Measurements from ENCODE around the gene SLIT3. TPM values are rescaled to one million over a fixed set of nuclear protein-coding genes. Genes with fewer than 3 reads are reported as not detected.

Gene SLIT3
- total RNA-seq, 1 experiment from 2014 or later = 0.10 TPM

- H2AFZ ChIP-seq (ENCODE audit: low read depth, low read length, poor library complexity, severe bottlenecking) = no peak overlapping the region
- H3K9ac ChIP-seq (ENCODE audit: low read length) = no peak overlapping the region
- ATAC-seq = no peak
- TF ChIP-seq ATF3 (IDR thresholded peaks at IDR 0.05) = no peak
- TF ChIP-seq EGR1 (IDR thresholded peaks at IDR 0.05; ENCODE audit: low read depth) = no peak
- TF ChIP-seq CEBPB (IDR thresholded peaks at IDR 0.05; ENCODE audit: low read depth) = no peak
- POLR2A ChIA-PET = no interaction called here
- peaks cover 59% of the 10 kb centered on the region for H3K27me3 ChIP-seq (ENCODE audit: insufficient read depth, low read length)
- H3K79me2 ChIP-seq (ENCODE audit: insufficient read depth, low read length) = no peaks in the 10 kb centered on the region
- no peaks in the 10 kb centered on the region for H3K9me3 ChIP-seq (ENCODE audit: control insufficient read depth in 1 of 2, insufficient read depth in 1 of 2, low read depth in 1 of 2, low read length in 2 of 2)
- H3K36me3 ChIP-seq (ENCODE audit: control insufficient read depth in 1 of 2, insufficient read depth in 2 of 2, low read length in 2 of 2) = no peaks in the 10 kb centered on the region
- H4K20me1 ChIP-seq (ENCODE audit: insufficient read depth) = no peaks in the 10 kb centered on the region
- BruUV-seq (replicated peaks) = no TSS peak
- CTCF ChIA-PET = no interaction called here
- no peak overlapping the region for H3K4me3 ChIP-seq (replicated peaks in 1 of 2; ENCODE audit: low read depth in 1 of 2, low read length in 2 of 2)
- H3K4me2 ChIP-seq (ENCODE audit: low read length) = no peak overlapping the region
- RAD21 ChIA-PET (ENCODE audit: low non-redundant PET in 1 of 2, low total read pairs in 2 of 2, uncharacterized antibody in 2 of 2, unreplicated experiment in 2 of 2) = no interaction called here
- no peak for DNase-seq (ENCODE audit: low read depth, low spot score)
- H3K9me2 ChIP-seq (ENCODE audit: insufficient read depth) = no peaks in the 10 kb centered on the region
- H3K27ac ChIP-seq (ENCODE audit: low read depth, low read length) = no peak overlapping the region
- intact Hi-C loops (cut with micrococcal nuclease) = no loop called here
- no peaks in the 10 kb centered on the region for H3K4me1 ChIP-seq (ENCODE audit: control insufficient read depth in 1 of 2, insufficient read depth in 2 of 2, low read length in 2 of 2)
Measured at GRCh38 chr5:168908207-168908606, 392.7 kb downstream of the SLIT3 start.

GRCh38 chr5:168903061-168903460 is 397.9 kb downstream of the SLIT3 start:
- no peaks in the 10 kb centered on the region for H3K9me2 ChIP-seq (ENCODE audit: insufficient read depth)
- intact Hi-C loops (cut with micrococcal nuclease) = no loop called here
- no peaks in the 10 kb centered on the region for H3K79me2 ChIP-seq (ENCODE audit: insufficient read depth, low read length)
- no peaks in the 10 kb centered on the region for H4K20me1 ChIP-seq (ENCODE audit: insufficient read depth)
- POLR2A ChIA-PET = no interaction called here
- H3K9ac ChIP-seq (ENCODE audit: low read length) = no peak overlapping the region
- ATAC-seq = no peak
- RAD21 ChIA-PET (ENCODE audit: low non-redundant PET in 1 of 2, low total read pairs in 2 of 2, uncharacterized antibody in 2 of 2, unreplicated experiment in 2 of 2) = no interaction called here
- H3K27ac ChIP-seq (ENCODE audit: low read depth, low read length) = no peak overlapping the region
- no TSS peak for BruUV-seq (replicated peaks)
- no peak for TF ChIP-seq SP1 (IDR thresholded peaks at IDR 0.05; ENCODE audit: low read depth)
- no peak for TF ChIP-seq ZFX (IDR thresholded peaks at IDR 0.05)
- no peak for TF ChIP-seq POLR2A (IDR thresholded peaks at IDR 0.05; ENCODE audit: borderline replicate concordance, extremely low read depth, insufficient read depth, insufficient read length)
- TF ChIP-seq JUND (IDR thresholded peaks at IDR 0.05) = no peak
- no peak for TF ChIP-seq SRF (IDR thresholded peaks at IDR 0.05; ENCODE audit: low read depth)
- no peak for TF ChIP-seq SIN3A (IDR thresholded peaks at IDR 0.05; ENCODE audit: low read depth)
- H2AFZ ChIP-seq (ENCODE audit: low read depth, low read length, poor library complexity, severe bottlenecking) = no peak overlapping the region
- CTCF ChIA-PET = no interaction called here
- no peaks in the 10 kb centered on the region for H3K4me1 ChIP-seq (ENCODE audit: control insufficient read depth in 1 of 2, insufficient read depth in 2 of 2, low read length in 2 of 2)
- no peaks in the 10 kb centered on the region for H3K36me3 ChIP-seq (ENCODE audit: control insufficient read depth in 1 of 2, insufficient read depth in 2 of 2, low read length in 2 of 2)
- no peak overlapping the region for H3K4me2 ChIP-seq (ENCODE audit: low read length)
- H3K4me3 ChIP-seq (replicated peaks in 1 of 2; ENCODE audit: low read depth in 1 of 2, low read length in 2 of 2) = no peak overlapping the region
- H3K9me3 ChIP-seq (ENCODE audit: control insufficient read depth in 1 of 2, insufficient read depth in 1 of 2, low read depth in 1 of 2, low read length in 2 of 2) = no peaks in the 10 kb centered on the region
- no peak for DNase-seq (ENCODE audit: low read depth, low spot score)
- peaks cover 48% of the 10 kb centered on the region for H3K27me3 ChIP-seq (ENCODE audit: insufficient read depth, low read length)

Measured in HCT116 (cell line).